ENCODE data around the gene PPIF.

Gene PPIF

GRCh38 chr10:79393221-79393923, 46.1 kb downstream of the PPIF start:
- Histone ChIP-seq H3K4me3 (ENCODE audit: severe bottlenecking) (no peak overlapping the region), H3K27me3 (ENCODE audit: insufficient read depth, poor library complexity, severe bottlenecking) (no peaks in the 10 kb centered on the region), H3K27ac (ENCODE audit: poor library complexity, severe bottlenecking) (no peak overlapping the region), H3K9me3 (ENCODE audit: severe bottlenecking) (no peaks in the 10 kb centered on the region), H3K4me1 (ENCODE audit: insufficient read depth, poor library complexity, severe bottlenecking) (no peaks in the 10 kb centered on the region), H3K36me3 (ENCODE audit: low read depth) (no peaks in the 10 kb centered on the region)
- no peak for TF ChIP-seq CTCF (IDR thresholded peaks at IDR 0.05; ENCODE audit: poor library complexity, severe bottlenecking)
- DNase-seq (ENCODE audit: low spot score) (no peak), ATAC-seq (ENCODE audit: low read depth) (no peak)

GRCh38 chr10:79393924-79394610, 46.8 kb downstream of the PPIF start:
- Histone ChIP-seq H3K27ac (ENCODE audit: poor library complexity, severe bottlenecking) (no peak overlapping the region), H3K9me3 (ENCODE audit: severe bottlenecking) (no peaks in the 10 kb centered on the region), H3K27me3 (ENCODE audit: insufficient read depth, poor library complexity, severe bottlenecking) (no peaks in the 10 kb centered on the region), H3K36me3 (ENCODE audit: low read depth) (no peaks in the 10 kb centered on the region), H3K4me3 (ENCODE audit: severe bottlenecking) (no peak overlapping the region), H3K4me1 (ENCODE audit: insufficient read depth, poor library complexity, severe bottlenecking) (no peaks in the 10 kb centered on the region)
- no peak for DNase-seq (ENCODE audit: low spot score)
- no peak for ATAC-seq (ENCODE audit: low read depth)
- no peak for TF ChIP-seq CTCF (IDR thresholded peaks at IDR 0.05; ENCODE audit: poor library complexity, severe bottlenecking)

GRCh38 chr10:79394664-79395063, 47.4 kb downstream of the PPIF start:
- no peaks in the 10 kb centered on the region for H3K4me1 ChIP-seq (ENCODE audit: insufficient read depth, poor library complexity, severe bottlenecking)
- ATAC-seq (ENCODE audit: low read depth) (no peak), DNase-seq (ENCODE audit: low spot score) (no peak)

GRCh38 chr10:79396520-79396919, 49.3 kb downstream of the PPIF start:
- H3K27ac ChIP-seq (ENCODE audit: poor library complexity, severe bottlenecking), result no peak overlapping the region
- no peaks in the 10 kb centered on the region for H3K9me3 ChIP-seq (ENCODE audit: severe bottlenecking)
- H3K36me3 ChIP-seq (ENCODE audit: low read depth), result no peaks in the 10 kb centered on the region
- ATAC-seq (ENCODE audit: low read depth), result no peak
- no peaks in the 10 kb centered on the region for H3K27me3 ChIP-seq (ENCODE audit: insufficient read depth, poor library complexity, severe bottlenecking)
- no peaks in the 10 kb centered on the region for H3K4me1 ChIP-seq (ENCODE audit: insufficient read depth, poor library complexity, severe bottlenecking)
- no peak for DNase-seq (ENCODE audit: low spot score)
- H3K4me3 ChIP-seq (ENCODE audit: severe bottlenecking), result no peak overlapping the region
- TF ChIP-seq CTCF (IDR thresholded peaks at IDR 0.05; ENCODE audit: poor library complexity, severe bottlenecking), result no peak

More at GRCh38 chr10:79394664-79395063, 47.4 kb downstream of the PPIF start:
- no peaks in the 10 kb centered on the region for H3K27me3 ChIP-seq (ENCODE audit: insufficient read depth, poor library complexity, severe bottlenecking)
- no peaks in the 10 kb centered on the region for H3K9me3 ChIP-seq (ENCODE audit: severe bottlenecking)
- H3K27ac ChIP-seq (ENCODE audit: poor library complexity, severe bottlenecking), result no peak overlapping the region
- no peak overlapping the region for H3K4me3 ChIP-seq (ENCODE audit: severe bottlenecking)
- TF ChIP-seq CTCF (IDR thresholded peaks at IDR 0.05; ENCODE audit: poor library complexity, severe bottlenecking), result no peak
- H3K36me3 ChIP-seq (ENCODE audit: low read depth), result no peaks in the 10 kb centered on the region

- Histone ChIP-seq H3K4me1 (ENCODE audit: insufficient read depth, poor library complexity, severe bottlenecking) (no peaks in the 10 kb centered on the region), H3K27ac (ENCODE audit: poor library complexity, severe bottlenecking) (no peak overlapping the region), H3K36me3 (ENCODE audit: low read depth) (no peaks in the 10 kb centered on the region), H3K4me3 (ENCODE audit: severe bottlenecking) (no peak overlapping the region), H3K9me3 (ENCODE audit: severe bottlenecking) (no peaks in the 10 kb centered on the region), H3K27me3 (ENCODE audit: insufficient read depth, poor library complexity, severe bottlenecking) (no peaks in the 10 kb centered on the region)
- ATAC-seq (ENCODE audit: low read depth), result no peak
- TF ChIP-seq CTCF (IDR thresholded peaks at IDR 0.05; ENCODE audit: poor library complexity, severe bottlenecking), result no peak
- no peak for DNase-seq (ENCODE audit: low spot score)
Observed at GRCh38 chr10:79397051-79397450, 49.8 kb downstream of the PPIF start.
